Suprapubic skin (tissue), 4 donors: ENCODE data around the gene UGT1A8. TPM values are rescaled to one million over a fixed set of nuclear protein-coding genes. Genes with fewer than 3 reads are reported as not detected.

Experiments used
- DNase-seq, 2 donors: peaks; one replicate each; pipeline ENCODE4 v3.0.0-alpha.2; 2019; ENCODE audit warnings: low spot score in 2 of 2
- H3K27ac ChIP-seq: fragments of 200-600 bp; sonication (generic); one replicate; pipeline ENCODE4 v1.5.1; 2019
- H3K27me3 ChIP-seq: fragments of 200-600 bp; sonication (generic); one replicate; pipeline ENCODE4 v1.5.1; 2019
- H3K36me3 ChIP-seq: fragments of 200-600 bp; sonication (generic); one replicate; pipeline ENCODE4 v1.5.1; 2019
- H3K4me1 ChIP-seq: fragments of 200-600 bp; sonication (generic); one replicate; pipeline ENCODE4 v1.5.1; 2019
- H3K4me3 ChIP-seq: fragments of 200-600 bp; sonication (generic); one replicate; pipeline ENCODE4 v1.5.1; 2019; ENCODE audit warnings: mild to moderate bottlenecking
- H3K9me3 ChIP-seq: fragments of 200-600 bp; sonication (generic); one replicate; pipeline ENCODE4 v1.5.1; 2019
- CTCF ChIP-seq, 2 donors: fragments of 200-600 bp in 1 of 2; fragments of 450-650 bp in 1 of 2; sonication (generic) in 1 of 2; IDR thresholded peaks; one replicate each; pipeline ENCODE4 v1.5.1; 2016 to 2019; ENCODE audit warnings: antibody characterized with exemption in 2 of 2, mild to moderate bottlenecking in 1 of 2, moderate library complexity in 1 of 2
- EP300 ChIP-seq: sonication (generic); formaldehyde crosslinking; IDR thresholded peaks from one replicate; pipeline ENCODE4 v1.6.1; 2017; ENCODE audit warnings: antibody characterized with exemption
- POLR2A ChIP-seq, 2 donors: fragments of 450-650 bp; IDR thresholded peaks; one replicate each; pipeline ENCODE4 v1.6.1; 2017; ENCODE audit warnings: antibody characterized with exemption in 2 of 2, mild to moderate bottlenecking in 2 of 2, moderate library complexity in 2 of 2
- POLR2AphosphoS5 ChIP-seq, 3 donors: sonication (generic); formaldehyde crosslinking; IDR thresholded peaks; one replicate each; pipeline ENCODE4 v1.6.1; 2017; ENCODE audit warnings: antibody characterized with exemption in 3 of 3
- WGBS: methylation state at CpG from one replicate; pipeline ENCODE4 v1.1.5; 2018; 5-methylcytosine and 5-hydroxymethylcytosine counted together
- total RNA-seq, 4 donors: library from RNA; depleted of rRNA; stranded (reverse); fragments of >200 nt; gene quantifications; one replicate each; pipeline ENCODE4 v1.1.0, GENCODE V29; 2016

Gene UGT1A8
- total RNA-seq, 4 donors from 2014 or later: 0.47 TPM; not detected in 3

- no peaks in the 10 kb centered on the region for H3K4me1 ChIP-seq
- H3K27me3 ChIP-seq: peaks cover 3% of the 10 kb centered on the region
- no peaks in the 10 kb centered on the region for H3K9me3 ChIP-seq
- TF ChIP-seq CTCF (IDR thresholded peaks at IDR 0.05): no peak
- no peak for TF ChIP-seq POLR2AphosphoS5 (IDR thresholded peaks at IDR 0.05)
- TF ChIP-seq EP300: no peak
- no peak for TF ChIP-seq POLR2A (IDR thresholded peaks at IDR 0.05)
- WGBS: 71% methylated on average over 5 of the region's 5 CpGs
- H3K4me3 ChIP-seq: no peak overlapping the region
- H3K36me3 ChIP-seq: no peaks in the 10 kb centered on the region
- no peak overlapping the region for H3K27ac ChIP-seq
- DNase-seq: no peak
Observed at GRCh38 chr2:233772583-233772982, 155.2 kb downstream of the UGT1A8 start.

DNA sequence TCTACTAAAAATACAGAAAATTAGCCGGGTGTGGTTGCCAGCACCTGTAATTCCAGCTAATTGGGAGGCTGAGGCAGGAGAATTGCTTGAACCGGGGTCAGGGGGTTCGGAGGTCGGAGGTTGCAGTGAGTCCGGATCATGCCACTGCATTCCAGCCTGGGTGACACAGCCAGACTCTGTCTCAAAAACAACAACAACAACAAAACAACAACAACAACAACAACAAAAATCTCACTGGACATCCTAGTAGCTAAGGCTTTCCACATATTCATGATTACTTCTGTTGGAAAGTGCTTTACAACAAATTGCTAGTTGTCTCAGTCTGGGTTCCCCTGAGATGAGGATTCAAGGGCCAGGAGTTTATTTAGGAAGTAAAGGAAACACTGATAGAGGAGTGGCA, 156.4 kb downstream of the UGT1A8 start:
- H3K9me3 ChIP-seq: no peaks in the 10 kb centered on the region
- no peaks in the 10 kb centered on the region for H3K36me3 ChIP-seq
- 93% methylated on average over 5 of the region's 5 CpGs for WGBS

GRCh38 chr2:233775414-233775813, 158.0 kb downstream of the UGT1A8 start:
- Histone ChIP-seq H3K27ac (no peak overlapping the region), H3K27me3 (peaks cover 7% of the 10 kb centered on the region), H3K9me3 (no peaks in the 10 kb centered on the region), H3K36me3 (no peaks in the 10 kb centered on the region), H3K4me3 (no peak overlapping the region), H3K4me1 (no peaks in the 10 kb centered on the region)
- 97% methylated on average over 6 of the region's 6 CpGs for WGBS
- no peak for DNase-seq
- TF ChIP-seq CTCF (IDR thresholded peaks at IDR 0.05) (no peak), EP300 (no peak), POLR2A (IDR thresholded peaks at IDR 0.05) (no peak), POLR2AphosphoS5 (IDR thresholded peaks at IDR 0.05) (no peak)

More for the DNA sequence above, 156.4 kb downstream of the UGT1A8 start:
- Histone ChIP-seq H3K4me3 (no peak overlapping the region), H3K27me3 (peaks cover 7% of the 10 kb centered on the region), H3K27ac (no peak overlapping the region), H3K4me1 (no peaks in the 10 kb centered on the region)
- no peak for DNase-seq
- TF ChIP-seq CTCF (IDR thresholded peaks at IDR 0.05): no peak
- no peak for TF ChIP-seq EP300
- no peak for TF ChIP-seq POLR2A (IDR thresholded peaks at IDR 0.05)
- no peak for TF ChIP-seq POLR2AphosphoS5 (IDR thresholded peaks at IDR 0.05)

DNA sequence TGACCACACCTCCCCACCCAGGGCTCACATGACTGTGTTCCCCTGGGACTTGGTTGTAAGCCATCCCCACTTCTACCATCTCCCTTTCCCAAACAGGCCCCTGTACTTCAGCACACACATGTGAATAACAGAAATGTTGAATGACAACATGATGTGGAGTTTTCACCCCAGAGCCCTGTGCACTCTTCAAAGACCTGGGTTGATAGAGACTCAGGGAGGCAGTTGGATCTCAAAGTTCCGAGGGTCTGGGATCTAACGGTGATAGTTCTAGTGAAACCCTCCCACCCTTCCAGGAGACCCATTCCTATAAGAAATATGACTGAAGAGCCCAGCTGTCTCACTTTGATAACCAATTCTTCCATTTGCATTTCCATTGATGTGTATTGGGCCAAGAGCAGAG, 160.6 kb downstream of the UGT1A8 start, which contains the start of gene MROH2A:
Gene MROH2A, plus strand, starts transcription at position 301 of the 400 bp plus-strand sequence. CDS start 1,029 bp downstream, outside the sequence.
- no peak within 1 kb of the TSS for H3K4me3 ChIP-seq
- H3K9me3 ChIP-seq: no peaks in the 10 kb centered on the region
- TF ChIP-seq POLR2A (IDR thresholded peaks at IDR 0.05): no peak
- no peak for TF ChIP-seq POLR2AphosphoS5 (IDR thresholded peaks at IDR 0.05)
- TF ChIP-seq EP300: no peak
- no peak for TF ChIP-seq CTCF (IDR thresholded peaks at IDR 0.05)
- no peak within 1 kb of the TSS for H3K27ac ChIP-seq
- H3K36me3 ChIP-seq: no peaks in the 10 kb centered on the region
- WGBS: 85% methylated on average over 2 of the region's 2 CpGs
- H3K27me3 ChIP-seq: peaks cover 3% of the 10 kb centered on the region
- H3K4me1 ChIP-seq: no peaks in the 10 kb centered on the region
- no peak for DNase-seq

DNA sequence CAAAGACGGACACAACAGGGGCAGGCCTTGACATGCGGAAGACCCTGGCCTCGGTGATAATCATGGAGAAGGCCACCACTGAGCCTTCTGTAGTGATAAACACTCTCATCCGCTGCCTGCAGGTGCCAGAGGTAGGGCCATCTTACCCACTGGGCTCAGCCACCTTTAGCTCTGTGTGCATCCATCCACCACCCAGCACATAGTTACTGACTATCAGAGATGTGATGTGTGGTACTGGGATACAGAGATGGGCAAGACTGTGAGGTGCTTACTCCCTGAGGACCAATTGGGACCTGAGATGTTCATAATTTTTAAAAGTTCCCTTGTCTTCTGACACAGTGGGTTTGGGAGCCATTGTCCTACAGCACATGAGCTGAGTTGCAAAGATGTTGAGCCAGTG, 162.3 kb downstream of the UGT1A8 start:
- TF ChIP-seq POLR2A (IDR thresholded peaks at IDR 0.05) (no peak), CTCF (IDR thresholded peaks at IDR 0.05) (no peak), EP300 (no peak), POLR2AphosphoS5 (IDR thresholded peaks at IDR 0.05) (no peak)

More for the DNA sequence above, 162.3 kb downstream of the UGT1A8 start:
- Histone ChIP-seq H3K9me3 (no peaks in the 10 kb centered on the region), H3K27ac (no peak overlapping the region), H3K36me3 (no peaks in the 10 kb centered on the region), H3K4me3 (no peak overlapping the region), H3K27me3 (peaks cover 3% of the 10 kb centered on the region), H3K4me1 (no peaks in the 10 kb centered on the region)
- DNase-seq: no peak
- WGBS: 91% methylated on average over 4 of the region's 4 CpGs
